MM.1S (cell line): ENCODE measurements around the gene IRAK3.

Experiments used
- DNase-seq: peaks from one replicate; pipeline ENCODE4 v3.0.0-alpha.2; 2015
- H2AFZ ChIP-seq: fragments of 300-600 bp; sonication (generic); 2 replicates; pipeline ENCODE4 v1.6.0; 2016; ENCODE audit warnings: antibody characterized with exemption, low read length
- H3F3A ChIP-seq: fragments of 300-600 bp; sonication (generic); 2 replicates; pipeline ENCODE4 v1.6.1; 2016; ENCODE audit warnings: mild to moderate bottlenecking, antibody characterized with exemption, low read length, moderate library complexity, mixed read lengths; ENCODE audit not compliant: insufficient read depth
- H3K27ac ChIP-seq: fragments of 300-600 bp; sonication (generic); 2 replicates; pipeline ENCODE4 v1.5.1; 2016; ENCODE audit warnings: mild to moderate bottlenecking, low read length
- H3K27me3 ChIP-seq: fragments of 300-600 bp; sonication (generic); replicated peaks from 2 replicates; pipeline ENCODE4 v1.6.0; 2016; ENCODE audit warnings: low read length; ENCODE audit not compliant: insufficient read depth
- H3K36me3 ChIP-seq: fragments of 300-600 bp; sonication (generic); replicated peaks from 2 replicates; pipeline ENCODE4 v1.6.1; 2016; ENCODE audit warnings: mild to moderate bottlenecking, low read length, mixed read lengths; ENCODE audit not compliant: insufficient read depth
- H3K4me1 ChIP-seq: fragments of 300-600 bp; sonication (generic); 2 replicates; pipeline ENCODE4 v1.6.1; 2016; ENCODE audit warnings: low read length, mixed read lengths
- H3K4me2 ChIP-seq: fragments of 300-600 bp; sonication (generic); 2 replicates; pipeline ENCODE4 v1.6.0; 2016; ENCODE audit warnings: low read depth, low read length
- H3K4me3 ChIP-seq: fragments of 300-600 bp; sonication (generic); 2 replicates; pipeline ENCODE4 v1.5.1; 2016; ENCODE audit warnings: low read length, mixed read lengths
- H3K79me2 ChIP-seq: fragments of 300-600 bp; sonication (generic); 2 replicates; pipeline ENCODE4 v1.6.1; 2016; ENCODE audit warnings: mixed run types, low read length, mixed read lengths
- H3K9ac ChIP-seq: fragments of 300-600 bp; sonication (generic); 2 replicates; pipeline ENCODE4 v1.6.1; 2016; ENCODE audit warnings: low read length, mixed read lengths
- H3K9me2 ChIP-seq: fragments of 300-600 bp; sonication (generic); replicated peaks from 2 replicates; pipeline ENCODE4 v1.6.1; 2016; ENCODE audit warnings: mild to moderate bottlenecking, low read length, mixed read lengths; ENCODE audit not compliant: insufficient read depth
- H3K9me3 ChIP-seq: fragments of 300-600 bp; sonication (generic); replicated peaks from 2 replicates; pipeline ENCODE4 v1.6.1; 2016; ENCODE audit warnings: mild to moderate bottlenecking, low read length, mixed read lengths; ENCODE audit not compliant: insufficient read depth
- H4K20me1 ChIP-seq: fragments of 300-600 bp; sonication (generic); 2 replicates; pipeline ENCODE4 v1.6.1; 2016; ENCODE audit warnings: mild to moderate bottlenecking, low read length, moderate library complexity, mixed read lengths; ENCODE audit not compliant: insufficient read depth
- CTCF ChIP-seq: fragments of 300-600 bp; sonication (generic); IDR thresholded peaks from 2 replicates; pipeline ENCODE4 v1.5.1; 2016; ENCODE audit warnings: antibody characterized with exemption, low read length, mixed read lengths
- EZH2 ChIP-seq: fragments of 300-600 bp; sonication (generic); optimal IDR thresholded peaks from 2 replicates; pipeline ENCODE3; 2017; ENCODE audit warnings: low read depth, mild to moderate bottlenecking, antibody characterized with exemption, low read length, mixed read lengths
- EZH2phosphoT487 ChIP-seq: fragments of 300-600 bp; sonication (generic); IDR thresholded peaks from 2 replicates; pipeline ENCODE4 v1.6.1; 2018; ENCODE audit warnings: antibody characterized with exemption, low read length

The IRAK3 gene

GRCh38 chr12:66217342-66217917 lies 28.4 kb downstream of the IRAK3 start:
- Histone ChIP-seq H3K4me2 (no peak overlapping the region), H3K9ac (no peak overlapping the region), H3K36me3 (no peaks in the 10 kb centered on the region), H3K9me2 (no peaks in the 10 kb centered on the region), H3K4me1 (no peaks in the 10 kb centered on the region), H3F3A (no peaks in the 10 kb centered on the region), H2AFZ (no peak overlapping the region), H3K9me3 (no peaks in the 10 kb centered on the region), H4K20me1 (no peaks in the 10 kb centered on the region), H3K79me2 (no peaks in the 10 kb centered on the region), H3K27me3 (no peaks in the 10 kb centered on the region), H3K4me3 (no peak overlapping the region), H3K27ac (no peak overlapping the region)
- no peak for TF ChIP-seq CTCF
- DNase-seq, result no peak

GRCh38 chr12:66228462-66228861 lies 39.4 kb downstream of the IRAK3 start:
- no peak overlapping the region for H3K4me2 ChIP-seq
- no peak overlapping the region for H3K27ac ChIP-seq
- H3K79me2 ChIP-seq, result no peaks in the 10 kb centered on the region
- no peak overlapping the region for H3K4me3 ChIP-seq
- no peaks in the 10 kb centered on the region for H3K27me3 ChIP-seq
- no peaks in the 10 kb centered on the region for H4K20me1 ChIP-seq
- H3K9me2 ChIP-seq, result no peaks in the 10 kb centered on the region
- H3K9ac ChIP-seq, result no peak overlapping the region
- peaks cover 13% of the 10 kb centered on the region for H3K4me1 ChIP-seq
- DNase-seq, result no peak
- H3K9me3 ChIP-seq, result no peaks in the 10 kb centered on the region
- peaks cover 12% of the 10 kb centered on the region for H3F3A ChIP-seq
- no peaks in the 10 kb centered on the region for H3K36me3 ChIP-seq
- TF ChIP-seq EZH2phosphoT487 (no peak), EZH2 (no peak), CTCF (no peak)
- H2AFZ ChIP-seq, result no peak overlapping the region

GRCh38 chr12:66232263-66232662 lies 43.2 kb downstream of the IRAK3 start:
- no peak overlapping the region for H3K9ac ChIP-seq
- no peaks in the 10 kb centered on the region for H3K79me2 ChIP-seq
- no peak overlapping the region for H3K4me3 ChIP-seq
- H3K27ac ChIP-seq, result peak overlapping the region; percentile 72
- H3K27me3 ChIP-seq, result no peaks in the 10 kb centered on the region
- no peaks in the 10 kb centered on the region for H3K9me2 ChIP-seq
- H3K36me3 ChIP-seq, result no peaks in the 10 kb centered on the region
- peaks cover 19% of the 10 kb centered on the region for H3K4me1 ChIP-seq
- peak; percentile 96 for DNase-seq
- peaks cover 20% of the 10 kb centered on the region for H3F3A ChIP-seq
- H3K4me2 ChIP-seq, result peak overlapping the region; percentile 30; the same call in 1 of the 2 replicates
- 0 out of 2 replicates have a peak overlapping the region, but pooled peaks have one; percentile 20 for H2AFZ ChIP-seq
- H3K9me3 ChIP-seq, result no peaks in the 10 kb centered on the region
- no peak for TF ChIP-seq CTCF
- TF ChIP-seq EZH2, result no peak
- no peak for TF ChIP-seq EZH2phosphoT487
- H4K20me1 ChIP-seq, result no peaks in the 10 kb centered on the region
